Progenitor cell of endocrine pancreas (in vitro differentiated cells): ENCODE data around the gene FOXN3. TPM values are rescaled to one million over a fixed set of nuclear protein-coding genes. Genes with fewer than 3 reads are reported as not detected.

Experiments used
- DNase-seq: peaks from one replicate; pipeline ENCODE4 v3.0.0; 2021; ENCODE audit warnings: low spot score; ENCODE audit not compliant: unreplicated experiment
- H3K27ac Mint-ChIP-seq: 2 replicates; pipeline ENCODE4 v1.8.0; 2021; ENCODE audit warnings: mild to moderate bottlenecking, moderate library complexity, mixed read lengths
- H3K27me3 Mint-ChIP-seq: 2 replicates; pipeline ENCODE4 v1.8.0; 2021; ENCODE audit warnings: mixed read lengths
- H3K36me3 Mint-ChIP-seq: 2 replicates; pipeline ENCODE4 v1.8.0; 2022; ENCODE audit warnings: mixed read lengths; ENCODE audit not compliant: insufficient read depth
- H3K4me1 Mint-ChIP-seq: 2 replicates; pipeline ENCODE4 v1.8.0; 2021; ENCODE audit warnings: low read depth, mixed read lengths
- H3K4me3 Mint-ChIP-seq: 2 replicates; pipeline ENCODE4 v1.8.0; 2021; ENCODE audit warnings: low read depth, mild to moderate bottlenecking, moderate library complexity, mixed read lengths
- H3K9me3 Mint-ChIP-seq: 2 replicates; pipeline ENCODE4 v1.8.0; 2021; ENCODE audit warnings: low read depth, mixed read lengths
- CTCF ChIP-seq: fragments of 200-600 bp; sonication (generic); IDR thresholded peaks from one replicate; pipeline ENCODE4 v1.5.0; 2021; ENCODE audit warnings: antibody characterized with exemption, mild to moderate bottlenecking; ENCODE audit not compliant: unreplicated experiment
- total RNA-seq: library from RNA; stranded (reverse); gene quantifications from 2 replicates; pipeline ENCODE4 v1.2.1, GENCODE V29; 2021

FOXN3 gene
- total RNA-seq, 1 donor from 2014 or later: 25.8 TPM

- no peak overlapping the region for H3K27ac Mint-ChIP-seq
- no peak overlapping the region for H3K4me3 Mint-ChIP-seq
- H3K36me3 Mint-ChIP-seq: peaks cover 12% of the 10 kb centered on the region
Observed at GRCh38 chr14:89340200-89341181, 76.5 kb downstream of the FOXN3 start.

GRCh38 chr14:89339579-89339978, 77.5 kb downstream of the FOXN3 start:
- Mint-ChIP-seq H3K9me3 (no peaks in the 10 kb centered on the region), H3K27ac (no peak overlapping the region), H3K4me3 (no peak overlapping the region)

More at GRCh38 chr14:89340200-89341181, 76.5 kb downstream of the FOXN3 start:
- Mint-ChIP-seq H3K27me3 (peaks cover 95% of the 10 kb centered on the region), H3K4me1 (peaks cover 10% of the 10 kb centered on the region), H3K9me3 (no peaks in the 10 kb centered on the region)
- TF ChIP-seq CTCF: no peak
- no peak for DNase-seq

GRCh38 chr14:89339158-89339557, 77.9 kb downstream of the FOXN3 start:
- no peak for DNase-seq
- Mint-ChIP-seq H3K4me3 (no peak overlapping the region), H3K27me3 (peaks cover 85% of the 10 kb centered on the region), H3K9me3 (no peaks in the 10 kb centered on the region), H3K27ac (no peak overlapping the region), H3K36me3 (peaks cover 7% of the 10 kb centered on the region), H3K4me1 (peaks cover 10% of the 10 kb centered on the region)
- TF ChIP-seq CTCF: no peak

More at GRCh38 chr14:89339579-89339978, 77.5 kb downstream of the FOXN3 start:
- no peak for DNase-seq
- Mint-ChIP-seq H3K4me1 (peaks cover 10% of the 10 kb centered on the region), H3K36me3 (peaks cover 9% of the 10 kb centered on the region), H3K27me3 (peaks cover 89% of the 10 kb centered on the region)
- TF ChIP-seq CTCF: no peak

- Mint-ChIP-seq H3K27me3 (peaks cover 78% of the 10 kb centered on the region), H3K9me3 (no peaks in the 10 kb centered on the region), H3K27ac (no peak overlapping the region), H3K36me3 (peaks cover 8% of the 10 kb centered on the region), H3K4me1 (peaks cover 10% of the 10 kb centered on the region), H3K4me3 (no peak overlapping the region)
- DNase-seq: no peak
- TF ChIP-seq CTCF: no peak
Observed at GRCh38 chr14:89336338-89336737, 80.7 kb downstream of the FOXN3 start.

GRCh38 chr14:89332031-89332430, 85.0 kb downstream of the FOXN3 start:
- no peak for DNase-seq
- H3K27me3 Mint-ChIP-seq: peaks cover 63% of the 10 kb centered on the region
- H3K4me1 Mint-ChIP-seq: peaks cover 4% of the 10 kb centered on the region
- peaks cover 3% of the 10 kb centered on the region for H3K36me3 Mint-ChIP-seq
- H3K27ac Mint-ChIP-seq: no peak overlapping the region
- no peak for TF ChIP-seq CTCF
- no peak overlapping the region for H3K4me3 Mint-ChIP-seq
- no peaks in the 10 kb centered on the region for H3K9me3 Mint-ChIP-seq
